ENCODE results near the gene DMD. TPM values are rescaled to one million over a fixed set of nuclear protein-coding genes. Genes with fewer than 3 reads are reported as not detected.

The DMD gene
- total RNA-seq, 2 donors from 2014 or later: 1.4 to 7.5 TPM

GRCh38 chrX:31376408-31377022 lies 1834.8 kb downstream of the DMD start:
- Mint-ChIP-seq H3K4me1 (no peaks in the 10 kb centered on the region), H3K27me3 (no peaks in the 10 kb centered on the region), H3K9me3 (no peaks in the 10 kb centered on the region), H3K36me3 (ENCODE audit: low read depth) (no peaks in the 10 kb centered on the region), H3K27ac (no peak overlapping the region), H3K4me3 (no peak overlapping the region)
- no peak for ATAC-seq (replicated peaks)

- Mint-ChIP-seq H3K4me3 (no peak overlapping the region), H3K36me3 (ENCODE audit: low read depth) (no peaks in the 10 kb centered on the region), H3K27ac (no peak overlapping the region), H3K9me3 (no peaks in the 10 kb centered on the region), H3K27me3 (no peaks in the 10 kb centered on the region), H3K4me1 (no peaks in the 10 kb centered on the region)
- ATAC-seq (replicated peaks): no peak
Measured at GRCh38 chrX:31374786-31375185, 1836.6 kb downstream of the DMD start.

- Mint-ChIP-seq H3K36me3 (ENCODE audit: low read depth) (no peaks in the 10 kb centered on the region), H3K4me3 (no peak overlapping the region), H3K9me3 (no peaks in the 10 kb centered on the region), H3K27me3 (peaks cover under 1% of the 10 kb centered on the region), H3K4me1 (no peaks in the 10 kb centered on the region), H3K27ac (no peak overlapping the region)
- ATAC-seq (replicated peaks): no peak
Measured at GRCh38 chrX:31371956-31372355, 1839.4 kb downstream of the DMD start.

DNA sequence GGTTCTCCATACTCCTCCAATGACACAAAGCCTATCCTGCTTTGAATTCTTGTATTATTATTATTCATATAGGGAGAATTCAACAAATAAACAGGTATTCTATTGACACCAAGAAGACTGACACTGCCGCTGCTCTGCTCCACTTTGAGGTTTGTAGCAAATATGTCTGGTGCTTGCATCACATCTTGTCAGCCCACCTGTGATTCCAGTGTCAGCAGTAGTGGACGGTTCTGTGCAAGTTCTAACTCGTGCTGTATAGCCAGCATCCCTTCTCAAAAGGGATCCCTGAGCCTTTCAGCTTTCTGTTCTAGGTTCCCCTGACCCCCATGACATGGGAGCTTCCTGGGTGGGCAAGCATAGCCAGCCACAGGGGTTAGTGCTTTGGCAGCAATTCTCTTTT lies 1843.5 kb downstream of the DMD start:
- Mint-ChIP-seq H3K4me3 (no peak overlapping the region), H3K36me3 (ENCODE audit: low read depth) (no peaks in the 10 kb centered on the region), H3K4me1 (no peaks in the 10 kb centered on the region), H3K27me3 (peaks cover 4% of the 10 kb centered on the region), H3K27ac (no peak overlapping the region), H3K9me3 (no peaks in the 10 kb centered on the region)
- ATAC-seq (replicated peaks): no peak

- no peaks in the 10 kb centered on the region for H3K9me3 Mint-ChIP-seq
- H3K4me1 Mint-ChIP-seq: no peaks in the 10 kb centered on the region
- no peaks in the 10 kb centered on the region for H3K36me3 Mint-ChIP-seq (ENCODE audit: low read depth)
- H3K4me3 Mint-ChIP-seq: no peak overlapping the region
- no peak for ATAC-seq (replicated peaks)
- H3K27me3 Mint-ChIP-seq: peaks cover 4% of the 10 kb centered on the region
- H3K27ac Mint-ChIP-seq: no peak overlapping the region
Measured at GRCh38 chrX:31366041-31366440, 1845.3 kb downstream of the DMD start.

- ATAC-seq (replicated peaks): no peak
- no peaks in the 10 kb centered on the region for H3K9me3 Mint-ChIP-seq
- H3K27ac Mint-ChIP-seq: no peak overlapping the region
- H3K4me3 Mint-ChIP-seq: no peak overlapping the region
- no peaks in the 10 kb centered on the region for H3K36me3 Mint-ChIP-seq (ENCODE audit: low read depth)
- H3K27me3 Mint-ChIP-seq: no peaks in the 10 kb centered on the region
- no peaks in the 10 kb centered on the region for H3K4me1 Mint-ChIP-seq
Measured at GRCh38 chrX:31356275-31357212, 1854.8 kb downstream of the DMD start.

DNA sequence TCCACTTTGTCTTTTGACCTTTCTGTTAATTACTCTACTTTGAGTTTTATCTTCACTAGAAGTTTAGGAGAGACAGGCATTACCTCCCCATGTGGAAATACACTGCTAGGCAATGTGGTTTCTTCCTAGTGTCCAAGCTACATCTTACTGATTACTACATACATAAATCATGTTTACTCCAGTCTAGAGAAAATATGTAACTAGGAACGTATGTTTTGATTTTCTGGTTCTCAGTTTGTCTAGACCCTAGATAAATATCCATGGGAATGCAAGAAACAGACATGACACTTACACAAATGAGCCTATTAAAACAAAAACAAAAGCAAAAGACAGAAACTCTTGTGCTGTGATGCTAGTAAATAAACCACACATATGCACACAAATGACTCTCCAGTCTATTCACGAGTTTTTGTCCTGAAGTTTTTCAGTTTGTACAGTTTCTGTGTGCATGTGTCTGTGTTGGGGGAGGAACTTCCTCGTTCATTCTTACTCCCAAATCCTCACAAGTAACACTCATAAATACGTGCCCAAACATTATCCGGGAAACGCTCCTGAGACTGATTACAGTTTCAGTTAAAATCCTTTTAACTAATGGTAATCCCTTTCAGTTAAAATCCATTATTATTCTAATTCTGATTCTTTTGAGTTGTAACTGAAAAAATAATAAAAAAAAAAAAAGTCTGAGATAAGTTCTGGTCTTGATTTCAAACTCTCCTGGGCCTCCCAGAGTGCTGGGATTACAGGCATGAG lies 1856.0 kb downstream of the DMD start:
- H3K27me3 Mint-ChIP-seq: no peaks in the 10 kb centered on the region
- H3K4me3 Mint-ChIP-seq: no peak overlapping the region
- no peak for ATAC-seq (replicated peaks)
- H3K4me1 Mint-ChIP-seq: no peaks in the 10 kb centered on the region
- H3K36me3 Mint-ChIP-seq (ENCODE audit: low read depth): no peaks in the 10 kb centered on the region
- no peaks in the 10 kb centered on the region for H3K9me3 Mint-ChIP-seq
- H3K27ac Mint-ChIP-seq: no peak overlapping the region

DNA sequence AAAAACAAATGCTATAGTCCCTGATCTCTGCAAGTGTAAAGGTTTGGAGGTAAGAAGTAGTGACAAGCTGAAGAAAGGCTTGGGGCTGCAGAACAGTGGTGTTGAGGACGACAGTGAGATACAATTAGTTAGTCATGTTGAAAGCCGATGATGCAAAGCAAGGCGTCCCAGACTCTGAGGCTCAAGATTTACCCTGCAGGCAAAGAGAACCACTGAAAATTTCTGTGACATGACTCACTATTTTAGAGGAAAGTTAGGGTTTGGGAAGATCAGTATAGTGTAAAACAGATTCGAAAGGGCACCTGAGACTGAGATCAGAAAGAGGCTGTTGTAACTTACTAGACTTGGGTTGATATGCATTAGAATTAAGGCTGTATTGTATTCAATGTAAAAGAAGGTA lies 1858.3 kb downstream of the DMD start:
- Mint-ChIP-seq H3K27me3 (no peaks in the 10 kb centered on the region), H3K27ac (no peak overlapping the region), H3K4me3 (no peak overlapping the region), H3K9me3 (no peaks in the 10 kb centered on the region), H3K4me1 (no peaks in the 10 kb centered on the region), H3K36me3 (ENCODE audit: low read depth) (no peaks in the 10 kb centered on the region)
- ATAC-seq (replicated peaks): no peak

DNA sequence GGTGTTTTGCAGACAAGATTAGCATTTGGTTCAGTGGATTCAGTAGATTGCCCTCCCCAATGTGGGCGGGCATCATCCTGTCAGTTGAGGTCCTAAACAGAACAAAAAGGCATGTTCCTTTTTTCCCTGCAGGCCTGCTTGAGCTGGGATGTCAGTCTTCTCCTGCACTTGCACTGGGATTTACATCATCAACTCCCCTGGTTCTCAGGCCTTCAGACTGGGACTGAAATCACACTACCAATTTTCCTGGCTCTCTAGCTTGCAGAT lies 1860.6 kb downstream of the DMD start:
- Mint-ChIP-seq H3K9me3 (no peaks in the 10 kb centered on the region), H3K4me3 (no peak overlapping the region), H3K36me3 (ENCODE audit: low read depth) (no peaks in the 10 kb centered on the region), H3K4me1 (no peaks in the 10 kb centered on the region), H3K27ac (no peak overlapping the region), H3K27me3 (no peaks in the 10 kb centered on the region)
- no peak for ATAC-seq (replicated peaks)

- no peak overlapping the region for H3K4me3 Mint-ChIP-seq
- H3K9me3 Mint-ChIP-seq: no peaks in the 10 kb centered on the region
- ATAC-seq (replicated peaks): no peak
- H3K36me3 Mint-ChIP-seq (ENCODE audit: low read depth): no peaks in the 10 kb centered on the region
- H3K4me1 Mint-ChIP-seq: no peaks in the 10 kb centered on the region
- H3K27me3 Mint-ChIP-seq: no peaks in the 10 kb centered on the region
- no peak overlapping the region for H3K27ac Mint-ChIP-seq
Measured at GRCh38 chrX:31349515-31349914, 1861.8 kb downstream of the DMD start.

GRCh38 chrX:31340587-31340986 lies 1870.8 kb downstream of the DMD start:
- no peaks in the 10 kb centered on the region for H3K9me3 Mint-ChIP-seq
- no peak overlapping the region for H3K27ac Mint-ChIP-seq
- H3K36me3 Mint-ChIP-seq (ENCODE audit: low read depth): no peaks in the 10 kb centered on the region
- H3K27me3 Mint-ChIP-seq: no peaks in the 10 kb centered on the region
- no peaks in the 10 kb centered on the region for H3K4me1 Mint-ChIP-seq
- no peak overlapping the region for H3K4me3 Mint-ChIP-seq
- no peak for ATAC-seq (replicated peaks)

DNA sequence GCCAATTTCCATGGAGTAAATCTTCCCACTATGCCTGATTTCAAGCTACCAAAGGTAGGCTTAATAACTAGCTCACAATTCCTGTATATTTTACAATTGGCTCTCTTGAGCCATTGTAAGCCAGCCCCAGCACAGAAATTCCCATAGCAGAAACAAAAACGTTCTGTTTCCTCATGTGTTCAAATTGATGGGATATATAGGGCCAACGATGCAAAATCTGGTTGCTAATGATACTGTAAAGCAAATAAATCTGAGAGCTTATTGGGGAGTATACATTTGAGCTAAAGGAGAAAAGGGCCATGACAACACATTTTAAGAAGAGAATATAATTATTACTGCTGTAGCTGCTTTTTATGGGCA lies 1872.4 kb downstream of the DMD start:
- H3K4me3 Mint-ChIP-seq: no peak overlapping the region
- no peak overlapping the region for H3K27ac Mint-ChIP-seq
- H3K36me3 Mint-ChIP-seq (ENCODE audit: low read depth): no peaks in the 10 kb centered on the region
- H3K27me3 Mint-ChIP-seq: no peaks in the 10 kb centered on the region
- H3K4me1 Mint-ChIP-seq: no peaks in the 10 kb centered on the region
- no peak for ATAC-seq (replicated peaks)
- H3K9me3 Mint-ChIP-seq: no peaks in the 10 kb centered on the region

DNA sequence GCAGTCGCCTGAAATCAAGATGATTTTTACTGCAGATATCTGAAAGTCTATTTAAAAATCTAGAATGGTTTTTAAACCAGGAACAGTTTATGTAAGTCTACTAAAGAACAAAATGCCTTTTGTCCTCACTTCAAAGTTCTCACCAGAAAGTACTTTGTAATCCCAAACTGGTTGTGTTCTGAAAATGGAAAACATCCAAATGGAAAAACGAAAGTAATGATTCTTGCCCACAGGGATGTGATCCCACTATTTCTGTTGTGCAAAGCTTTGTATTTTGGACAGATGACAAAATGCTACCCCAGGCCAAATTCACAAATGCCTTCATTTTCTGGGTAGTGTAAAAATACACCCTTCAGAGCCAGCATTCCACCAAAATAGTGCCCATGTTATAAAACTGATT lies 1874.0 kb downstream of the DMD start:
- Mint-ChIP-seq H3K36me3 (ENCODE audit: low read depth) (no peaks in the 10 kb centered on the region), H3K4me3 (no peak overlapping the region), H3K27ac (no peak overlapping the region), H3K4me1 (no peaks in the 10 kb centered on the region), H3K27me3 (no peaks in the 10 kb centered on the region), H3K9me3 (no peaks in the 10 kb centered on the region)
- no peak for ATAC-seq (replicated peaks)

DNA sequence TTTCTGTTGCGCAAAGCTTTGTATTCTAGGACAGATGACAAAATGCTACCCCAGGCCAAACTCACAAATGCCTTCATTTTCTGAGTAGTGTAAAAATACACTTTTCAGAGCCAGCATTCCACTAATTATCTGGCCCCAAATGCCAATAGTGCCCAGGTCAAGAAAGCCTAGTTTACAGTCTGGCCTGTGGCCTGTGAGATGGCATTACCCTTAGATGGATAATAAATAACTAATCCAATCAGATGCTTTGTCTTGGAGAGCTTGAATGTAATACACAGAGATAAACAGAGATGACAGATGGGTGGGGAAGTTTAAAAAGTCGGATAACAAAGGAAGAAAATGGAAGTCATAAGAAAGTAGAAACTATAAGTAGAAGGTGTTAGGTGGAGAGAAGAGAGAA lies 1874.9 kb downstream of the DMD start:
- Mint-ChIP-seq H3K27ac (no peak overlapping the region), H3K27me3 (no peaks in the 10 kb centered on the region), H3K36me3 (ENCODE audit: low read depth) (no peaks in the 10 kb centered on the region), H3K9me3 (no peaks in the 10 kb centered on the region), H3K4me1 (no peaks in the 10 kb centered on the region), H3K4me3 (no peak overlapping the region)
- no peak for ATAC-seq (replicated peaks)

DNA sequence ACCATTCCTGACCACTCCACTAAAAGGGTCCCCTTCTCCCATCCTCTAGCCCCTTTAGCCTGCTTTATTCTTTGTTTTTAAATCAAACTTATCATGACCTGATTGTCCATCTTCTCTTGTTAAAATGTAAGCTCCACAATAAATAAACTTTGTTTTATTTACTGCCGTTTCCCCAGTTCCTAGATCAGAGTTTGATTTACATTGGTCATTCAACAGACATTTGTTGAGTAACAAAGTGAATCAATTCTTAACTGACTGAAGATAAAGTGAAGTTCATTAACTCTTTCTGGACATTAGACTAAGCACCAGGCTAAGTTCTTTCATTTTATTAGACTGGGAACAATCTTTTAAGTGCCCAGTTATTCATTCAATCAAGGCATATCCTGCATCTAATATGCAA lies 1876.4 kb downstream of the DMD start:
- no peaks in the 10 kb centered on the region for H3K9me3 Mint-ChIP-seq
- H3K36me3 Mint-ChIP-seq (ENCODE audit: low read depth): no peaks in the 10 kb centered on the region
- no peaks in the 10 kb centered on the region for H3K4me1 Mint-ChIP-seq
- H3K27me3 Mint-ChIP-seq: no peaks in the 10 kb centered on the region
- H3K4me3 Mint-ChIP-seq: no peak overlapping the region
- H3K27ac Mint-ChIP-seq: no peak overlapping the region
- no peak for ATAC-seq (replicated peaks)
